Ramos (cell line): ENCODE measurements around the gene CCDC174.

Experiments
- in situ Hi-C: fragments of 300-500 bp; cut with MboI; formaldehyde crosslinking; loops from one replicate; pipeline ENCODE4 v1.14.3; 2022; ENCODE audit warnings: low sequenced_read_pairs; ENCODE audit not compliant: unreplicated experiment

Gene CCDC174

GRCh38 chr3:14624498-14624897 is 27.1 kb upstream of the CCDC174 start:
- in situ Hi-C loops = no loop called here

GRCh38 chr3:14625443-14625842 is 26.1 kb upstream of the CCDC174 start:
- in situ Hi-C loops = no loop called here

GRCh38 chr3:14627815-14628214 is 23.7 kb upstream of the CCDC174 start:
- in situ Hi-C loops = no loop called here

GRCh38 chr3:14628406-14628805 is 23.2 kb upstream of the CCDC174 start:
- in situ Hi-C loops = no loop called here

GRCh38 chr3:14630404-14631100 is 21.0 kb upstream of the CCDC174 start:
- in situ Hi-C loops = loop anchor here (5.0 kb wide), 1 partner anchor 292 kb away; no protein-coding TSS in a partner anchor

- in situ Hi-C loops = loop anchor here (5.0 kb wide), 1 partner anchor 291 kb away; no protein-coding TSS in a partner anchor
Measured at GRCh38 chr3:14631101-14631497, 20.5 kb upstream of the CCDC174 start.

- in situ Hi-C loops = loop anchor here (5.0 kb wide), 1 partner anchor 290 kb away; no protein-coding TSS in a partner anchor
Measured at GRCh38 chr3:14631687-14632441, 19.7 kb upstream of the CCDC174 start.

GRCh38 chr3:14632442-14632930 is 19.1 kb upstream of the CCDC174 start:
- in situ Hi-C loops = loop anchor here (5.0 kb wide), 1 partner anchor 290 kb away; no protein-coding TSS in a partner anchor

- in situ Hi-C loops = loop anchor here (5.0 kb wide), 1 partner anchor 289 kb away; no protein-coding TSS in a partner anchor
Measured at GRCh38 chr3:14633417-14633816, 18.1 kb upstream of the CCDC174 start.

GRCh38 chr3:14633819-14634424 is 17.6 kb upstream of the CCDC174 start:
- in situ Hi-C loops = loop anchor here (5.0 kb wide), 1 partner anchor 288 kb away; no protein-coding TSS in a partner anchor

GRCh38 chr3:14634763-14635400 is 16.7 kb upstream of the CCDC174 start:
- in situ Hi-C loops = loop anchor here (5.0 kb wide), 1 partner anchor 287 kb away; no protein-coding TSS in a partner anchor

GRCh38 chr3:14636496-14637087 is 15.0 kb upstream of the CCDC174 start:
- in situ Hi-C loops = no loop called here

GRCh38 chr3:14640157-14640562 is 11.4 kb upstream of the CCDC174 start:
- in situ Hi-C loops = no loop called here

GRCh38 chr3:14640734-14641133 is 10.8 kb upstream of the CCDC174 start:
- in situ Hi-C loops = no loop called here

- in situ Hi-C loops = no loop called here
Measured at GRCh38 chr3:14641346-14641745, 10.2 kb upstream of the CCDC174 start.

GRCh38 chr3:14645453-14645852 is 6.1 kb upstream of the CCDC174 start:
- in situ Hi-C loops = no loop called here

GRCh38 chr3:14646131-14646573 is 5.4 kb upstream of the CCDC174 start:
- in situ Hi-C loops = no loop called here

- in situ Hi-C loops = no loop called here
Measured at GRCh38 chr3:14646589-14647413, 4.8 kb upstream of the CCDC174 start.
